IPS-18c (cell line): ENCODE results near the gene NFU1.

ENCODE experiments used
- H3K4me3 ChIP-seq: 2 replicates; pipeline ENCODE4 v1.7.0; 2013; ENCODE audit warnings: low read depth, mild to moderate bottlenecking, low read length, moderate library complexity; ENCODE audit not compliant: insufficient read depth
- H3K9me3 ChIP-seq: one replicate; pipeline ENCODE4 v1.6.1; 2013; ENCODE audit warnings: mild to moderate bottlenecking, low read length, moderate library complexity; ENCODE audit not compliant: control insufficient read depth, insufficient read depth

The NFU1 gene

GRCh38 chr2:69436938-69437750 lies at the start of gene NFU1:
Gene NFU1 (minus strand): TSS chr2:69437435. CDS start chr2:69437422, 13 bp downstream.
- Histone ChIP-seq H3K9me3 (peaks cover 2% of the 10 kb centered on the region), H3K4me3 (peak within 1 kb of the TSS; percentile 94)

- Histone ChIP-seq H3K9me3 (peaks cover 3% of the 10 kb centered on the region), H3K4me3 (no peak overlapping the region)
Measured at GRCh38 chr2:69483696-69484095, 46.5 kb upstream of the NFU1 start.

DNA sequence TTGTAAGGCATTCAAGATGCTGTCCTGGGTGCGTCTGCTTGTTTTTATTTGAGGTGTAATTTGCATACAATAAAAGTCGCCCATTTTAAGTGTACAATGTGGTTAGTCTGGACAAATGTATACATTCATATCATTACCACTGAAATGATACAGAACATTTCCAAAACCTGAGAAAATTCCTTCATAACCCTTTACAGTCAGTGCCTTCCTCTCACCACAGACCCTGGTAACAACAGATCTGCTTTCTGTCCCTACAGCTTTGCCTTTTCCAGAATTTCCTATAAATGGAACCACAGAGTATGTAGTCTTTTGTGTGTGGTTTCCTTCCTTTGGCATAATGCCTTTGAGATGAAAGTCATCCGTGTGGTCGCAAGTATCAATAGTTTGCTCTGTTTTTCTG lies 45.8 kb upstream of the NFU1 start:
- peaks cover 3% of the 10 kb centered on the region for H3K9me3 ChIP-seq
- H3K4me3 ChIP-seq: no peak overlapping the region

DNA sequence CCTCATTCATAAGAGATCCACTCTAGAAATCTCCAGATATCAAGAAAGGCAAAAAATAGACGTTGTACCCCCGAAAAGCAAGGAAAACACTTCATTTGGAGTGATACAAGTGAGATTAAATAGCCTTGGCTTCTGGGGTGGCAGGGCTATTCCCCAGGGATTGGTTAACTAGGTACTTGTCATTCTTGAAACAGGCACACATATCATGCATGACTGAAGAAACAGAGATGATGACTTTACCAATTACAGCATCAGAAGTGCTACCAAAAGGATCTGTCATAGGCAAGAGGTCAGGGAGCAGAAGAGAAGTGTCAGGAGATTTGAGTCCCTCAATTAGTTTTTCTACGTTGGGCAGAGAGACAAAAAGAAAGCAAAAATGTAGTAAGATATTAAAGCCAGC lies 45.2 kb upstream of the NFU1 start:
- peaks cover 3% of the 10 kb centered on the region for H3K9me3 ChIP-seq

DNA sequence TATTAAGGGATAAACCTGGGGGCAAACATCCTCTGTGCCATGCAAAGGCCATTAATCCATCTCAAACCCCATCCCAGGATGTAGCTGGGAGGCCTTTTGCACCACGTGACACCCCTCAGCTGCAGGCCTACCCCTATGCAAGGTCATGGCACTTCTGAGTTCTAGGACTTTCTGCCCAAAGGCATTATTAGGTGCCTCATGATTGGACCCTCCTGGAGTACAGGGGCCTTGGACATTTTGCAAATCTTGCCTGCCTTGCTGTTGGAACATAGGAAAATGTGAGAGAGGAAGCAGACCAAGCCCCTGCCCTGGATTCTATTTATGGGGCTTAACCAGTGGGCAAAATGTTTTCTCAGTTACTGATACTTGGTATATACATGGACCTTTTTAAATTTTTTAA lies 44.2 kb upstream of the NFU1 start:
- H3K4me3 ChIP-seq: no peak overlapping the region
- H3K9me3 ChIP-seq: peaks cover 3% of the 10 kb centered on the region

More for the DNA sequence above, 45.2 kb upstream of the NFU1 start:
- H3K4me3 ChIP-seq: no peak overlapping the region

DNA sequence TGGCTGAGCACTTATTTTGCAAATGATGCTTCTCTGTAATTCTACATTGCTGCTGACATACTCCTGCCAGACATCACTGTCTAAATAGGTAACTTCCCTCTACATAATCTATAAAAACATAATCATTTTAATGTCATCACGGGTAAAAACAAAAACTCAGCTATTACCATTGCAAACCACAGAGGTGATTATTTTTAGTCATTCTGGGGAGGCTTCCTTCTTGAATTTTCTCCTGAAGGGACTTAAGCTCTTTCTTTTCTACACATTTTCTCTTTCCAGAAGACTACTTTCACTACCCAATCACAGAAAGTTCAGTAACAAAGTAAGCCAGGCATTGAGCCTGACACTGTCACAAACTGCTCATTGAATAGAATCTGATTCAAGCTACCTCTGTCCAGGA lies 40.4 kb upstream of the NFU1 start:
- H3K4me3 ChIP-seq: no peak overlapping the region
- H3K9me3 ChIP-seq: peaks cover 3% of the 10 kb centered on the region

DNA sequence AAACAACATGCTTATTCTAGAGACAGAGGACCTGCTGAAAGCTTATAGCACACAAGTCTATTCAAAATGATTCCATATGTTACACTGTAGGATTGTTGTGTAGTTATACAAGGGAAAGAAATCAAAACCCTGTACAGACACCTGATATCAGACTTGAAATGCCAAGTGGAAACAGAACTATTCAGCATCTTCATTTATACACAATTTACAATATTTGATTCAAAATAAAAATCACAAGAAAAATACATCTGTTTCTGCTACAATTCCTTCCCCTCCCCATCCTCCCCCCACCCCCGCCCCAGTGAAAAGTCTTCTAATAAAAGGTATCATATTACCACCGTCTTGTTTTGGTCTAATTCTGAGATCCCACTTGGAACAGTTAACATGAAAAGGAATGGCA lies 37.5 kb upstream of the NFU1 start:
- no peaks in the 10 kb centered on the region for H3K9me3 ChIP-seq
- H3K4me3 ChIP-seq: no peak overlapping the region

- no peak overlapping the region for H3K4me3 ChIP-seq
Measured at GRCh38 chr2:69471793-69472192, 34.6 kb upstream of the NFU1 start.

DNA sequence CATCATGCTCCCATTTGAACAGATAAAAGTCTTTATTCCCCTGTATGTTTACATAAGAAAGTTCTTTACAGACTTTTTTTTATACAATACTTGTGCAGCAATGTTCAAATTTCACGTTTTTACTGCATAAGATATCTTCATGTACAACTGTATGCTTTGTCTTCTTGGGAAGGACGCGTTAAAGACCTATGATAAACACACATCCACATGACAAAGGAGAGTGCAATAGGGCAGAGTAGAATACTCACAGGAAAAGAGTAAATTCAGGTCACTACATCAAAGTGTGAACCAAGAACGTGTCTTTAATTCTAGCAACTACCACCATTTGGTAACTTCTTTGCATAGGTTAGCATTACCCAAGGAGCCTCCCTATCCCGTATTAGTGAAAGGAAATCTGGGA lies 33.7 kb upstream of the NFU1 start:
- Histone ChIP-seq H3K4me3 (no peak overlapping the region), H3K9me3 (no peaks in the 10 kb centered on the region)

More at GRCh38 chr2:69471793-69472192, 34.6 kb upstream of the NFU1 start:
- no peaks in the 10 kb centered on the region for H3K9me3 ChIP-seq

- Histone ChIP-seq H3K9me3 (no peaks in the 10 kb centered on the region), H3K4me3 (no peak overlapping the region)
Measured at GRCh38 chr2:69469784-69470183, 32.5 kb upstream of the NFU1 start.

GRCh38 chr2:69469375-69469774 lies 32.1 kb upstream of the NFU1 start:
- no peak overlapping the region for H3K4me3 ChIP-seq
- no peaks in the 10 kb centered on the region for H3K9me3 ChIP-seq

GRCh38 chr2:69466728-69467127 lies 29.5 kb upstream of the NFU1 start:
- no peaks in the 10 kb centered on the region for H3K9me3 ChIP-seq
- no peak overlapping the region for H3K4me3 ChIP-seq

DNA sequence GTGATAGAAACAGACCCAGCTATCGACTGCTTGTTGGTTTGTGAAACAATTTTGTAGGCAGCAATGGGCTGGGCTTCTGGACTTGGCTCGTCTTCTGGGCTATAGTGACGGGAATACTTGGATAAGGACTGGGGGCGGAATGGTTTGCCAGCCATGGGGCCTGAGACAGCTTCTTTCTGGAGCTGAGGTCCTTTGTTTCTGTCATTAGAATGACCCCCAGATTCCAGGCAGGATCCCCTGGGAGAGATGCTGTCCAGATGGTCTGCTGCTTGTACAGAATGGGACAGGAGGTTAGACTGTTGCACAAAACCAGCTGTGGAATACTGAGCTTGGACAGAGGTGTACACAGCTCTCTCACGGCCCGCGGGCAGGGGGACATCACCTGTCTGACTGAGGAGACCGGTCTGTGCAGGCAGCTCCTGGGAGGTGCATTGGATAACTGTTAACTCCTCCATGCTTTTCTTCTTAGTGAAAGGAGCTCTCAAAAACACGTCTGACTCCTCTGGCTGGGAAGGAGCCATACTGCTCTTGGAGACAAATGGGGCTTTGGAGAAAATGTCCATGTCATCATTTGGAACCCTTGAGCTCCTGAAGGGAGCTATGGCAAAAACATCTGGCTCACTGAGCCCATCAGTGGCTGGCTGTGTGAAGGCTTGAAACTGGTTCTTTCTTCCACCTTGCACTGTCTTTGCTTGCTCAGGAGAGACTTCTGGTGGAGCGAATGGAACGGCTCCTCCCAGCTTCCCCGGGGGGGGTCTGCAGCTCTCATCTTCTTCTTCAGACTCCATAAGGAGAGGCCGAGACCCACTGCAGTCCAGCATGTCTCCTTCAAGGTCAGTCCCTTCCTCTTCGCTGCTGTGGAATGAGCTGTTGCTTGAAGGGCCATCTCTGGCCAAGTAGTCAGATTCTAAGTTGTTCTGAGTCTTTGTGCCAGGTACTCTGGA lies 28.6 kb upstream of the NFU1 start:
- Histone ChIP-seq H3K4me3 (no peak overlapping the region), H3K9me3 (no peaks in the 10 kb centered on the region)

DNA sequence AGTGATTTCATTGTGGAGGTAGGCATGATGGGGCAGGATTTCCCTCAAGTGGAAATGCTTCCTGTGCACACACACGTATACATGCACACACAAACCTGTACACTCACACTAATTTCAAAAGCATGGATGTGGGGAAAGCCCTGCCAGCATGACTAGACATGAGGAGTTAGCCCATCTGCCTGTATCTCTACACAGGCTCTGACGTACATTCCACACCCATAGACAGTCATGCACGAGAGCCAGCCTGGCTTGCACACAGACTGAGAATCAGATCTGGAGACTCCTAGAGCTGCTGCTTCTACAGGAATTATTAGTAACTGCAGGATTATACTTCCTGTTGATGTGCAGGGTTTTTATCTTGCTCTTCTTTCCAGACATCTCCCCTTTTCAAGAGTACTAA lies 27.3 kb upstream of the NFU1 start:
- H3K9me3 ChIP-seq: no peaks in the 10 kb centered on the region
- H3K4me3 ChIP-seq: no peak overlapping the region

GRCh38 chr2:69462780-69463179 lies 25.5 kb upstream of the NFU1 start:
- no peak overlapping the region for H3K4me3 ChIP-seq
- H3K9me3 ChIP-seq: no peaks in the 10 kb centered on the region

- Histone ChIP-seq H3K4me3 (no peak overlapping the region), H3K9me3 (no peaks in the 10 kb centered on the region)
Measured at GRCh38 chr2:69461404-69461803, 24.2 kb upstream of the NFU1 start.

DNA sequence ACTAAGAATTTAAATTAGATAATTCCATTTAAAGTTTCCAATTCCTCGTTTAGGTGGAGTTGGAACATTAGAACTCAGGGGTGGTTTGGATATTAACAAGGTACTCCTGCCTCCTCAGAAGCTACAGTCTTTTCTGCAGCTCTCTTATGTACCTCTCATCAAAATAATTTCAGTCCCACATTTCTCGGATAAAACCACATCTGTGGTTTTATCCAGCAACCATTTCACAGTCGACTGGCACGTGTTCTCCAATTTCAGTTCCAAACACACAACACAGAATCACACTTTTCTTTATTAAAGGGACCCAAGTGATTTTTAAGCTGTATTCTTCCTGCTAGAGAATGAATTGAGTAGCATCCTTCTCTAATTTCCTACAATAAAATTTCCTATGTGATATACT lies 22.7 kb upstream of the NFU1 start:
- H3K9me3 ChIP-seq: no peaks in the 10 kb centered on the region

GRCh38 chr2:69456950-69457445 lies 19.8 kb upstream of the NFU1 start:
- no peak overlapping the region for H3K4me3 ChIP-seq
- H3K9me3 ChIP-seq: no peaks in the 10 kb centered on the region

More for the DNA sequence above, 22.7 kb upstream of the NFU1 start:
- H3K4me3 ChIP-seq: no peak overlapping the region
